ENCODE data around the gene PARD6G.

The PARD6G gene

DNA sequence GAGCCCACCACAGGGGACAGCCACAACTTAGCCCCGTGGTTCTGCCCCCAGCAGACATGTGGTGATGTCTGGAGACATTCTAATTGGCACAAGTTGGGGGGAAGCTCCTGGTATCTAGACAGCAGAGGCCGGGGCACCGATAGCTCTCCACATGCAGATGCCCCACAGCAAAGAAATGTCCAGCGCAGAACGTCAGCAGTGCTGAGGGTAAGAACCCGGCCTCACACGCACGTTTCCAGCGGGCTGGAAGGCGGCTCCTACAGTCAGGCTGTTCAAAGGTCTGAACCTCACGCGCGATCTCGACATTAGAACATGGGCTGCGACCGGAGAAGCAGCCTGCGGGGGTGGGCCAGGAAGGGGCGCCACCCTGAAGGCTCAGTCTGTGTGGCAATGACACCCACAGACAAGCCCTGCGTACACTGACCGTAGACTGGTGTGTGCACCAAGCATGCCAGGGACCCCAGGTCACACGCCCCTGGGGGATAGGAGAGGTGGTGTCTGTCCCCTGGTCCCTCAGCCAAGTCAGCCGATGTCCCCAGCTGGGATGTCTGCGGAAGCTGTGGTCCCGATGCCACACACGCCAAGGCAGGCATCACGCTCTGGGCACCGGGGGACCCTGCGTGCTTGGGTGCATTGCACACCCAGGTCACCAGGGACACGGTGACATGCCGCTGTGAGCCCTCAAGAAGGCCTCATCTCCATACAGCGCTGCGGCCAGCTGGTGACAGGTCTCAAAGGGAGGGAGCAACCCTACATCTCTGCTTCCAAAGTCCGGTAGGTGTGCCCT lies 66.3 kb downstream of the PARD6G start:
- CTCF ChIA-PET: interaction anchor here (1.0 to 2.5 kb wide), 8 partner anchors 10 to 76 kb away, joined by 3 to 9 read pairs (median 4); no protein-coding TSS in a partner anchor
- POLR2A ChIA-PET: no interaction called here
- DNase-seq (ENCODE audit: extremely low spot score): no peak
- TF ChIP-seq, protein P1, sequence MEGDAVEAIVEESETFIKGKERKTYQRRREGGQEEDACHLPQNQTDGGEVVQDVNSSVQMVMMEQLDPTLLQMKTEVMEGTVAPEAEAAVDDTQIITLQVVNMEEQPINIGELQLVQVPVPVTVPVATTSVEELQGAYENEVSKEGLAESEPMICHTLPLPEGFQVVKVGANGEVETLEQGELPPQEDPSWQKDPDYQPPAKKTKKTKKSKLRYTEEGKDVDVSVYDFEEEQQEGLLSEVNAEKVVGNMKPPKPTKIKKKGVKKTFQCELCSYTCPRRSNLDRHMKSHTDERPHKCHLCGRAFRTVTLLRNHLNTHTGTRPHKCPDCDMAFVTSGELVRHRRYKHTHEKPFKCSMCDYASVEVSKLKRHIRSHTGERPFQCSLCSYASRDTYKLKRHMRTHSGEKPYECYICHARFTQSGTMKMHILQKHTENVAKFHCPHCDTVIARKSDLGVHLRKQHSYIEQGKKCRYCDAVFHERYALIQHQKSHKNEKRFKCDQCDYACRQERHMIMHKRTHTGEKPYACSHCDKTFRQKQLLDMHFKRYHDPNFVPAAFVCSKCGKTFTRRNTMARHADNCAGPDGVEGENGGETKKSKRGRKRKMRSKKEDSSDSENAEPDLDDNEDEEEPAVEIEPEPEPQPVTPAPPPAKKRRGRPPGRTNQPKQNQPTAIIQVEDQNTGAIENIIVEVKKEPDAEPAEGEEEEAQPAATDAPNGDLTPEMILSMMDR (IDR thresholded peaks at IDR 0.05; ENCODE audit: control extremely low read depth, extremely low read depth, low read depth, missing control alignments): no peak

DNA sequence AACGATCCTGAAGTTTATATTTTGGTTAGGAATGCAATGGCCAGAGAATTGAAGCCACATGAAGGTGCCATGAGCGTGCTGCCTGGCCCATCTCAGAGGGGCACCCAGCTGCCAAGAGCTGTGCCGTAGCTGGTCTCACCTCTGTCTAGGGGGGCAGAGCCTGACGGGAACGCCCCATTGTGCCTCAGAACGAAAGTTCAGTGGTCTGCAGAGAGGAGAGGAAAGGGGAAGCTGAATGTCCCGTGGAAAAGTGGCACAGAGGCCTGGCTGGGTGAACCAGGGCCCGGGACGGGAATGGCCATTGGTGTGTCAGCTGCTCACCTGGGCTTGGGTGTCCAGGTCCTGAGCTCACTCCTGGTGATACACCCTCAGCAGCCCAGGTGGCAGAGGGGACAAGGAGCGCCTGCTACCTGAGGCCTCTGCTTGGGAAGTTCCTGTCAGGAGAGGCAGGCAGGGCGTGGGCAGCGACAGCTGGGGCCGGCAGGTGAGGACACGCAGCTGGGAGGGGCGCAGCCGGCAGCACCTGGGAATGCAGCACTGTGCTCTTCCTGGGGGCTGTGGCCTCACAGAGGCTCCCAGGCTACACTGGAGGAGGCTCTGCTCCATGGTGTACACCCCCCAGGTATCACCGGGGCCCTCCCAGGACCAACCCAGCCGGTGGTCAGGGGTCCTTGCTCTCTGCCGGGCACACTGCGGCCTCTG lies 67.3 kb downstream of the PARD6G start:
- CTCF ChIA-PET: interaction anchor here (1.0 to 2.5 kb wide), 5 partner anchors 9 to 77 kb away, joined by 3 to 9 read pairs (median 3); partner anchors contain the start of gene PARD6G
- TF ChIP-seq, protein P1 (IDR thresholded peaks at IDR 0.05; ENCODE audit: control extremely low read depth, extremely low read depth, low read depth, missing control alignments): no peak
- POLR2A ChIA-PET: no interaction called here
- DNase-seq (ENCODE audit: extremely low spot score): peak; percentile 42

DNA sequence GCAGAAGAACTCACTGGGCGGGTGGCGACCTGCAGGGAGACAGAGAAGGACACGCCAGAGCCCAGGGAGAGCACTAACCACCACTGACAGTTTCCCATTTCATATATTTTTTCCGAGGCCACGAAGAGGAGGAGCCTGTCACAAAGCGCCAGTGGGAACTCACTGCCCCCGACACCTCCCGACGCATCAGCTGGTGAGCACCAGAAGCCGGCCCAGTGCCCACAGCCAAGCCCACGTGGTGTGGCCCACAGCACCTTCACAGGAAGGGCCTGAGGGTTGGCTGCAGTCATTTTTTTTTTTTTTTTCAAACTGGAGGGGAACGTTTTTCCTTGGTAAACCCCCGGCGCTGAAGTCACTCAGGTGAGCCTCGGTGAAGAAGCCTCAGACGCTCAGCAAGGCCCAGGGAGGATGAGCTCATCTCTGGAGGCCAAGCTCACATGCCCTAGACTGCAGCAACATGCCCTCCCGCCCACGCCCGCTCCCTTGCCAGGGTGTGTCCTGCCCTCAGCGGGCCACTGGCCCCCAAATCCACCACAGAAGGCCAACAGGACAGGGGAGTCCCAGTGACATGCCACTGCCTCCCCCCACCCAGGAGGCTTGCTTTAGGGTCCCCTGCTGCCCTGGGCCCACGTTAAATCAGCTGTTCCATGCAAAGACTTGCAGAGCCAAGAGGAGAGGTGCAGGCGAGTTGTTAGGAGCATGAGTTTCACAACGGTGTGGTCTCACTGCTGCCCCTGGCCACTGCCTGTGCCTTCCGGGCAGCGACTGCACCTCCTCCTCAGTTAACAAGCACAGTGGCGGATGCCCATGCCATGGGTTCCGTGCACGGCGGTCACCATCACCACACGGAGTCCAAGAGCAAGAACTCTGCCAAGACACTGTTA lies 68.1 kb downstream of the PARD6G start:
- CTCF ChIA-PET: interaction anchor here (1.4 to 2.5 kb wide), 3 partner anchors 9 to 68 kb away, joined by 3 to 9 read pairs (median 8); partner anchors contain the start of gene PARD6G
- DNase-seq (ENCODE audit: extremely low spot score): no peak
- TF ChIP-seq, protein P1 (IDR thresholded peaks at IDR 0.05; ENCODE audit: control extremely low read depth, extremely low read depth, low read depth, missing control alignments): no peak
- POLR2A ChIA-PET: no interaction called here

DNA sequence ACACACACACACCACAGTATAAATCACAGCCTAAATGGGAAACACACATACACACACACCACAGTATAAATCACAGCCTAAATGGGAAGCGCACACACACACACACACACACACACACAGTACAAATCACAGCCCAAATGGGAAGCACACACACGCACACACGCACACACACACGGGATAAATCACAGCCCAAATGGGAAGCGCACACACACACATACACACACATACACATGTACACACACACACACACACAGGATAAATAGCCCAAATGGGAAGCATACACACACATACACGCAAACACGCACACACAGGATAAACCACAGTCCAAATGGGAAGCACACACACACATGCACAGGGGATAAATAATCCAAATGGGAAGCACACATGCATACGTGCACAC lies 70.2 kb downstream of the PARD6G start:
- DNase-seq (ENCODE audit: extremely low spot score): no peak
- ChIA-PET CTCF (no interaction called here), POLR2A (no interaction called here)
- TF ChIP-seq, protein P1 (IDR thresholded peaks at IDR 0.05; ENCODE audit: control extremely low read depth, extremely low read depth, low read depth, missing control alignments): no peak

DNA sequence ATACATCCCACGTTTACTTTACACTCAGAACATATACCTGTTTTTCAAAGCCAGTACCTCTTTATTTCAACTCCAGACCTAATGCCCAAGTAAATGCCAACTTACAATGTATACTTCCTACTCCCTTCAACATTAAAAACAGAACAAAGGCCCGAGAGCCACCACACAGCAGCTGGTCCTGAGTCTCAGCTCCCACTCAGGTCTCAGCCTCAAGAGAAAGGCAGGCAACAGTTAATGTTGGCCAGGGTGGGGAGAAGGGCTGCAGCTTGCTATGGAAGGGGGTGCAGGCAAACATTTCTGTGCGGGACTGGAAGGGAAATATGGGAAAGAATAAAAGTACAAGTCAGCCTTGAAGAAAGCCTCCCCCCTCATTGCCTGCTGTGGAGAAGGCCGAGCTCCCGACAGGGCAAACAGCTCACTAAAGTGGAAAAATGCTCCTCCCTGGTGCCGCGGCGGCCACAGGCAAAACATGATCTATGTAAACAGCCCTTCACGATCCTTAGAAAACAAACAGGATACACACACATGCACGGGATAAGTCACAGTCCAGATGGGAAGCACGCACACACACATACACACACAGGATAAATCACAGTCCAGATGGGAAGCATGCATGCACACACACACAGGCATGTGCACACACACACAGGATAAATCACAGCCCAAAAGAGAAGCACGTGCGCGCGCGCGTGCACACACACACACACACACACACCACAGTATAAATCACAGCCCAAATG lies 70.8 kb downstream of the PARD6G start:
- DNase-seq (ENCODE audit: extremely low spot score): no peak
- TF ChIP-seq, protein P1 (IDR thresholded peaks at IDR 0.05; ENCODE audit: control extremely low read depth, extremely low read depth, low read depth, missing control alignments): no peak
- POLR2A ChIA-PET: no interaction called here
- CTCF ChIA-PET: interaction anchor here (0.8 to 1.1 kb wide), 2 partner anchors 16 to 797 kb away, joined by 3 read pairs; no protein-coding TSS in a partner anchor

Measured in GM10248 (cell line).